ENCODE results near the gene SPATS2L. TPM values are rescaled to one million over a fixed set of nuclear protein-coding genes. Genes with fewer than 3 reads are reported as not detected.

SPATS2L gene
- total RNA-seq, 1 experiment from 2014 or later: 275 TPM

GRCh38 chr2:200466425-200467418 lies 160.2 kb downstream of the SPATS2L start:
- peak; percentile 69 for DNase-seq (ENCODE audit: low read depth)

- peak; percentile 93 for DNase-seq (ENCODE audit: low read depth)
Measured at GRCh38 chr2:200467806-200468681, 161.6 kb downstream of the SPATS2L start.

GRCh38 chr2:200469708-200470211 lies 163.3 kb downstream of the SPATS2L start:
- peak; percentile 89 for DNase-seq (ENCODE audit: low read depth)

GRCh38 chr2:200470230-200470629 lies 163.7 kb downstream of the SPATS2L start:
- no peak for DNase-seq (ENCODE audit: low read depth)

GRCh38 chr2:200471324-200471848 lies 164.9 kb downstream of the SPATS2L start:
- DNase-seq (ENCODE audit: low read depth): peak; percentile 31

GRCh38 chr2:200471928-200472645 lies 165.6 kb downstream of the SPATS2L start:
- no peak for DNase-seq (ENCODE audit: low read depth)

- DNase-seq (ENCODE audit: low read depth): no peak
Measured at GRCh38 chr2:200472853-200473464, 166.5 kb downstream of the SPATS2L start.

GRCh38 chr2:200475795-200476194 lies 169.3 kb downstream of the SPATS2L start:
- no peak for DNase-seq (ENCODE audit: low read depth)

- peak; percentile 67 for DNase-seq (ENCODE audit: low read depth)
Measured at GRCh38 chr2:200476836-200477235, 170.3 kb downstream of the SPATS2L start.

- no peak for DNase-seq (ENCODE audit: low read depth)
Measured at GRCh38 chr2:200477667-200478131, 171.2 kb downstream of the SPATS2L start.

GRCh38 chr2:200479692-200480265 lies 173.3 kb downstream of the SPATS2L start:
- peak; percentile 89 for DNase-seq (ENCODE audit: low read depth)

GRCh38 chr2:200482194-200482593 lies 175.7 kb downstream of the SPATS2L start:
- DNase-seq (ENCODE audit: low read depth): no peak

- peak; percentile 20 for DNase-seq (ENCODE audit: low read depth)
Measured at GRCh38 chr2:200483729-200484198, 177.3 kb downstream of the SPATS2L start.

GRCh38 chr2:200484934-200485333 lies 178.4 kb downstream of the SPATS2L start:
- DNase-seq (ENCODE audit: low read depth): peak; percentile 50

GRCh38 chr2:200486529-200486928 lies 180.0 kb downstream of the SPATS2L start:
- peak; percentile 41 for DNase-seq (ENCODE audit: low read depth)

GRCh38 chr2:200488169-200488568 lies 181.7 kb downstream of the SPATS2L start:
- no peak for DNase-seq (ENCODE audit: low read depth)

- no peak for DNase-seq (ENCODE audit: low read depth)
Measured at GRCh38 chr2:200490001-200490400, 183.5 kb downstream of the SPATS2L start.

GRCh38 chr2:200492656-200493055 lies 186.2 kb downstream of the SPATS2L start:
- DNase-seq (ENCODE audit: low read depth): no peak

- DNase-seq (ENCODE audit: low read depth): no peak
Measured at GRCh38 chr2:200494048-200494447, 187.6 kb downstream of the SPATS2L start.

GRCh38 chr2:200496696-200497095 lies 190.2 kb downstream of the SPATS2L start:
- DNase-seq (ENCODE audit: low read depth): no peak

All from LHCN-M2 (cell line).